HG03135 (cell line): ENCODE results near the gene RCAN3.
A peak's percentile ranks its signal among the peaks of the same experiment; 100 is the strongest.
"Not testable (repeated sequence)": the region's sequence is repeated elsewhere in the genome, so short reads cannot be mapped to it uniquely, and the experiment has no call there.

Experiments used
- ATAC-seq: cut with Tn5 transposase; IDR thresholded peaks from one replicate; pipeline ENCODE4 v1.9.1; 2021; ENCODE audit warnings: mild to moderate bottlenecking, moderate library complexity; ENCODE audit not compliant: unreplicated experiment

The RCAN3 gene

GRCh38 chr1:24484199-24484598, 18.4 kb upstream of the RCAN3 start:
- no peak for ATAC-seq

DNA sequence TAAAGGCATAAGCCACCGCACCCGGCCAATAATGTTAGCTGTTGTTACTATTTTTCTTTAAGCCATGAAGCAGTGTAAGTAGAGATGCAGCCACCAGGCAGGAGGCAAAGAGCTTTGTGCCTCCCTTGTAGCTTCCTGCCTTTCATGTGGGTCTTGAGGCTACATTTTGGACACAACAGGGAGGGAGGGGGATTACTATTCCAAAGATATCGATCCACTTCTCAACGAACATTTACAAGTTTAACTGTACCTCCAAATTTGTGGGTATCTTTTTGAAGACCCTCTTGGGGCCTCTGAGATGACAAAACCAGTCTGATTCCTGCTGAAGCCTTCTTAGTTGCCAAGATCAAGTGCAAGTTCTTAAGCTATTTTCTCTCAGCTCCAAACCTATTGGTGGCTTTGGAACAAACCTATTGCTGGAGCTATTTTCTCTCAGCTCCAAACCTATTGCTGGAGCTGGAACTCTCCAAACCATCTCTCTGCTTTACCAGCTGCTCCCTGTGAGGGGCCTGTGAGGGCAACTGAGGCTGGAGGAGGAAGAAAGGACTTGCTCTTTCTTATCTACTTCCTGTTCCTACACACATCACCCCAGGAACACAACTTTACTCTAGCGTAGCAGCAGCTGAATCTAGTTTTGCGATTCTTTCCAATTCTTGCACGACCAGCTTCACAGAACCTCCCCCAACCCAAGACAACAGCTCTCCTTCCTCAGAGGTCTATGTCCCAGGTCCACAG, 16.1 kb upstream of the RCAN3 start:
- no peak for ATAC-seq

DNA sequence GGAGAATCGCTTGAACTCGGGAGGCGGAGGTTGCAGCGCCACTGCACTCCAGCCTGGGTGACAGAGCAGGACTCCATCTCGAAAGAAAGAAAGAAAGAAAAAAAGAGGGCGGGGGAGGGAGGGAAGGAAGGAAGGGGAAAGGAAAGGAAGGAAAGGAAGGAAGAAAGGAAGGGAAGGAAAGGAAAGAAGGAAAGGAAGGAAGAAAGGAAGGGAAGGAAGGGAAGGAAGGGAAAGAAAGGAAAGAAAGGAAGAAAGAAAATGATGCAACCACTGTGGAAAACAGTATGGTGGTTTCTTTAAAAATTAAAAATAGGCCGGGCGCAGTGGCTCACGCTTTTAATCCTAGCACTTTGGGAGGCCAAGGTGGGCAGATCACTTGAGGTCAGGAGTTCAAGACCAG, 15.2 kb upstream of the RCAN3 start:
- ATAC-seq, result no peak

DNA sequence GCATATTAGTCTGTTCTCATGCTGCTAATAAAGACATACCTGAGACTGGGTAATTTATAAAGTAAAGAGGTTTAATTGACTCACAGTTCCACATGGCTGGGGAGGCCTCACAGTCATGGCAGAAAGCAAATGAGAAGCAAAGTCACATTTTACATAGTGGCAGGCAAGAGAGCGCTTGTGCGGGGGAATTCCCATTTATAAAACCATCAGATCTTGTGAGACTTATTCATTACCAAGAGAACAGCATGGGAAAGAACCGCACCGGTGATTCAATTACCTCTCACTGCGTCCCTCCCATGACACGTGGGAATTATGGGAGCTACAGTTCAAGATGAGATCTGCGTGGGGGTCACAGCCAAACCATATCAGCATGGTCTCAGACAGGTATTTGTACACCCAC, 14.5 kb upstream of the RCAN3 start:
- not testable (repeated sequence) for ATAC-seq

DNA sequence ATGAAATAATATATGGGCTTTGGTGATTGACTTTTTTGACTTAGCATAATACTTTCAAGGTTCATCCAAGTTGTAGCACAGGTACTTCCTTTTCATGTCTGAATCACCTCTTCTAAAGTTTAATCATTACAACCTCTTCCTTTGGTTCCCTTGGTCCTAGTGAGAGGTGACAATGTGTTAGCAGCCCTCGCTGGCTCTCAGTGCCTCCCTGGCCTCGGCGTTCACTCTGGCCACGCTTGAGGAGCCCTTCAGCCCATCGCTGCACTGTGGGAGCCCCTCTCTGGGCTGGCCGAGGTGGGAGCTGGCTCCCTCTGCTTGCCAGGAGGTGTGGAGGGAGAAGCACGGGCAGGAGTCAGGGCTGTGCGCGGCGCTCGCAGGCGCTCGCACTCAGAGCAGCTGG, 13.0 kb upstream of the RCAN3 start:
- no peak for ATAC-seq

DNA sequence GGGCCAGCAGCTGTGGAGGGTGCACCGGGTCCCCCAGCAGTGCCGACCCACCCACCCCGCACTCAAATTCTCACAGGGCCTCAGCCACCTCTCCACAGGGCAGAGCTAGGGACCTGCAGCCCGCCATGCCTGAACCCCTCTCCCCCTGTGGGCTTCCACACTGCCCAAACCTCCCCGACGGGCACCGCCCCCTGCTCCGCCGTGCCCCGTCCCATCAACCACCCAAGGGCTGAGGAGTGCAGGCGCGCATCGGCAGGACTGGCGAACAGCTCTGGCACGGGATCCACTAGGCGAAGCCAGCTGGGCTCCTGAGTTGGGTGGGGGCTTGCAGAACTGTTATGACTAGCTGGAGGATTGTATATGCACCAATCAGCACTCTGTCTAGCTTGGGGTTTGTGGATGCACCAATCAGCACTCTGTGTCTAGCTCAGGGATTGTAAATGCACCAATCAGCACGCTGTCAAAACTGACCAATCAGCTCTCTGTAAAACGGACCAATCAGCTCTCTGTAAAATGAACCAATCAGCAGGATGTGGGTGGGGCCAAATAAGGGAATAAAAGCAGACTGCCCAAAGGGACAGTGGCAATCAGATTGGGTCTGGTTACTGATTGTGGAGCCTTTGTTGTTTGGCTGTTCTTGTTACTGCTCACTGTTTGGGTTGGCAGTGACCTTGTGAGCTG, 12.4 kb upstream of the RCAN3 start:
- no peak for ATAC-seq

- no peak for ATAC-seq
Observed at GRCh38 chr1:24491577-24492360, 10.9 kb upstream of the RCAN3 start.

GRCh38 chr1:24492935-24493334, 9.7 kb upstream of the RCAN3 start:
- ATAC-seq, result not testable (repeated sequence)

DNA sequence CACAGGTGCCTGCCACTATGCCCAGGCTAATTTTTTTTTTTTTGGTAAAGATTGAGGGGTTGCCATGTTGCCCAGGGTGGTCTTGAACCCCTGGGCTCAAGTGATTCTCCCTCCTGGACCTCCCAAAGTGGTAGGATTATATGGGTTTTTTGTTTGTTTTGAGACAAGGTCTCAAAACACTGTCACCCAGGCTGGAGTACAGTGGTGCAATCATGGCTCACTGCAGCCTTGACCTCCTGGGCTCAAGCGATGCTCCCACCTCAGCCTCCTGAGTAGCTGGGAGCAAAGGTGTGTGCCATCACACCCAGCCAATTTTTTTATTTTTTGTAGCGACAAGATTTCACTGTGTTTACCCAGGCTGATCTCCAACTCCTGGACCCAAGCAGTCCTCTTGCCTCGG, 8.9 kb upstream of the RCAN3 start:
- no peak for ATAC-seq

DNA sequence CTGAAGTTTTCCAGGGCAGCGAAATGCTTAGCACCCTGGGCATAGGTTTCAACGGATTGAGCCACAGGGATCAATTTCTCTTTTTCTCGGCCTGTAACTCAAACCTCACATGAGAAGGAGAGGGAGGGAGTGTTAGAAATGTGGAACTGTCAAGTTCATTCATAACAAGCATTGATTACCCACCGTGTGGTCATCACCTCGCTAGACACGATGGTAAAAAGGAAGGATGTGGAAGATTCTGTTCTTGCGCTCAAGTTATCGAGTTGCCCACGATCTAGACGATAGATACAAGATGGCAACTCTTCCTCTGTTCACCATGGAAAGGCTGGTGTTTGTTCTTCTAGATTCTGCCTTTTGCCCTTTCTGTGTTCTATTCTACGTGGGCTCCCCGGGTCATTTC, 4.0 kb upstream of the RCAN3 start:
- ATAC-seq, result no peak

DNA sequence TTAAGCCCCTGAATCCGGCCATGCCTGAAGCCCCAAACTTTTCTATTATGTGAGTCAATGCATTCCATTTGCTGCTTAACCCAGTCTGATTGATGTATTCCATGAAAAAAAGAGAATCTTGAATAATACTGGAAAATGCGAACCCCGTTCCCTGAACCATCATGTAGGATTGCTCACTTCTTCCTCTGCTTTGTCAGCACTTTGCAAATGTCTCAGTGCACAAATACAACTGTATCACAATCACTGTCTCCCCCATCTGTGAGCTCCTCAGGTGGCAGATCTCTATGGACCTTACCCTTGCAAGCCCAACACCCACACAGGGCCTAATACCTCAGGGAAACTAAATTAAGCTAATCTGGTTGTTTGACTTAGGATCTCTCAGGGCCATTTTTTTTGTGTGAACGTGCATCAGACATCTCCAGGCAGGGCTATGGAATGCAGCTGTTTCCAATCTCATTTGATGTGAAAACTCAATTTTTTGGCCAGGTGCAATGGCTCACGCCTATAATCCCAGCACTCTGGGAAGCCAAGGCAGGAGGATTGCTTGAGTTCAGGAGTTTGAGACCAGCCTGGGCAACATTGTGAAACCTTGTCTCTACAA, 2.1 kb upstream of the RCAN3 start:
- ATAC-seq, result no peak

GRCh38 chr1:24501371-24502064, 1.1 kb upstream of the RCAN3 start:
- ATAC-seq, result no peak

- peak; percentile 29 for ATAC-seq
Observed at GRCh38 chr1:24502065-24502708, 449 bp upstream of the RCAN3 start.

- no peak for ATAC-seq
Observed at GRCh38 chr1:24503059-24503751, 569 bp downstream of the RCAN3 start.

GRCh38 chr1:24503870-24504523, 1.4 kb downstream of the RCAN3 start:
- no peak for ATAC-seq

DNA sequence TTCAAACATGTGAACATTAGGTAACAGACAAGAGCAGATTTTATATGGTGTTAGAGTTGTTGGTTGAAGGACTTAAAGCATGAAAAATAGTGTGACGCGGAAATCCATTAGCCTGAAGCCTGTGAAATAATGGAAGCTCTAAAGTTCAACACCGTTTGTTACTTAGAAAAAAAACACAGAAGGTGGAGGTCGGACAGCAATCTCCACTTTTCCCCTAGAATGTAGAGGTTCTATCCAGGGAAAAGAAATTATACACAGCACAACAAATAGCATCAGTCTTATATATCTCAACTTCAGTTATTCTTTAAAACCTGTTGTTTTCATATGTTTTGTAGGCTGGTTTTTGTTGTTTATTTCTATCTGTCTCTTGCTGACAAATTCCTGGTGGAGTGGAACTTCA, 1.9 kb downstream of the RCAN3 start:
- no peak for ATAC-seq

DNA sequence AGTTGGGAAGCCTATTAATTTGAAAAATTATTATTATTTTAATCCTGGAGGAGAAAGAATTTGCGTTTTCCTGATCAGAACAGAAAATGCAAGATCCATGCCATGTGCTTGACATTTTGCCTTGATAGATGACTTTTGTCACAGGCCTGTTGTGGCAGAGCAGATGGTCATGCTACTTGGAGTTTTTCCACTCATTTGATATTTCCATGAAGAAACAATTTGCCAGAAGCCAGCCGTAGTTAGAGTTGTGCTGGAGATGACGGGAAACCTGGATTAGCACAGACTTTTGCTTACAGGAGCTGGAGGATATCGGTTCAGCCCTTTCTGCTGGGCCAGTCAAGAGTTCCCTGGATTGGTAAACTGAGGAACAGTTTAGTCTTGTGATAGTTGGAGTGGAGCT, 3.2 kb downstream of the RCAN3 start:
- ATAC-seq, result no peak

- no peak for ATAC-seq
Observed at GRCh38 chr1:24506691-24507381, 4.2 kb downstream of the RCAN3 start.

DNA sequence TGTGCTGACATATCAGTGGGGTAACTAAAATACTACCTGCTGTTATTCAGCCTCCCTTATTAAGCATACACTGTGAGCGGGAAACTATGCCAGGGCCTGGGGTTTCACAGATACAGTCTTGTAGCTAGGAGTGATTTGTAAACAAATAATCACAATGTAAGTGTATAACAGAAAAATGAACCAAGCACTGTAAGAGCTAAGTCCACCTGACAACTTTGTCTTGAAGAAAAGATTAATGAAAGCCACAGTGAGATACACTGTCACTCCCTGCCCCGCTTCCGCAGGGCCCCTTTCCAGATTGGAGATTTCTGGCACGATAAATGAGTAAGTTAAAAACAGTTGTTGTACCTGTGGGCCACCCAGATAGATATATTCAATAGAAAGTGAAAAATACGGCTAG, 4.8 kb downstream of the RCAN3 start:
- ATAC-seq, result no peak
